GM19240 (cell line): ENCODE measurements around the gene SH3PXD2A.
A peak's percentile ranks its signal among the peaks of the same experiment; 100 is the strongest.

Source experiments
- DNase-seq: peaks from one replicate; pipeline ENCODE4 v3.0.0; 2011; ENCODE audit warnings: low spot score; ENCODE audit not compliant: insufficient read length

The SH3PXD2A gene

DNA sequence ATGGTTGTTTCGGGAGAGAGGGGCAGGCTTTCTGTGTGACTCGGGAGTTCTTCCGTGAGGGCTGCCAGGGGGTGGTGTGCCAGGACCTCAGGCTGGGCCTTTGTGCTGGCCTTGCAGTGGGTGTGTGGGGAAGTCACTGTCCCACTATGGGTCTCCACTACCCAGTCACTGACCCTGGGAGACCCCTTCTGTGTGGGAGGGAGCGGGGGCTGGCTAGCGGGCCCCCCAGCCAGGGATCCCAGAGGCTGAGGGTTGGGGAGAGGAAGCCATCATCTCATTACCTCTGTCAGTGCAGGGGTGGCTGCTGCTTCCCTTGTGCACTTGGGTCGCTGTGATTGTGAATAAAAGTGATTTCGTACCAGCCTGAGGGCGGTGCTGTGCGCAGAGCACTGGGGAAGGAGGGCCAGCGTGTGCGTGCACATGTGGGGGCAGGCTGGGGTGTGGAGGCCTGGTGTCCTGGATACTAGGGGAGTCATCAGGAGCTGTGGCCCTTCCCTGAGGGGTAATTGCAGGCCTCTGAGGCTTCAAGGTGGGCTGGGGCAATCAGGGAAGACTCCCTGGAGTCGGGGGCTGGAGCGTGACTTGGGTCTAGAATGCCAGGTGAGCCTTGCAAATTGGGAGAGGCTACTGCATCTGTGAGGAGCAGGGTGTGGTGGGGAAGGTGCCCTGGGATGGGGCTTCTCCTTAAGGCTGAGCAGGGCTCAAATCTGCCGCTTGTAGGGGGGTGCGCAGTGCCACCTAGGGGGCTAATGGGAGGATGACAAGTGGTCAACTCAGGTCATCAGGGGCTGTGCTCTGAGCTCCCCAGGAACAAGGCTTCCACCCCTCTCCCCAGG is 263.0 kb downstream of the SH3PXD2A start:
- DNase-seq = peak; percentile 82

DNA sequence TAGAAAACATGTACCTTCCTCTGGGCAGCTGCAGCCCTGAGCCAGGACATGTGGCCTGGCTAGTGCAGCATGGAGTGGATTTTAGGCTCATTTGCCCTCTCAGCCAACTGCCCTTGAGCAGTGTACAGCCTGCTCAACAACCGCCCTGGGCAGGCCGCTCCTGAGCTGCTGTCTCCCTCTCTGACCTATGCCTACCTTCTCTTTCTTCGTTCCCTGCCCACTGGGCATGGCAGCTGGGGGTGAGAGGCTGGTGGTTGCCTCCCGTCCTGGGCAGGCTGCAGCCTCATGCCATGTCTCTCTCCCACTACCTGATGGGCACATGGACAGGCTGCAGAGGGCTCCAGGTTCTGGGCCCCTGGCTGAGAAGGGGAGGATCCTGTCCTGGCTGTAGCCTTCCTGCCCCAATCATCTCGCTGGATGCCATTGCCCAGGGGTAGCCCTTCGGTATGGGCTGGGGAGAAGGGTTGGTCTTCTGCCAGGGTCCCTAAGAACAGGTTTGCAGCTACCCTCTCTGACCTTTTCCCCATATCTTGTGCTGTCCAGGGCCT is 264.6 kb downstream of the SH3PXD2A start:
- no peak for DNase-seq

DNA sequence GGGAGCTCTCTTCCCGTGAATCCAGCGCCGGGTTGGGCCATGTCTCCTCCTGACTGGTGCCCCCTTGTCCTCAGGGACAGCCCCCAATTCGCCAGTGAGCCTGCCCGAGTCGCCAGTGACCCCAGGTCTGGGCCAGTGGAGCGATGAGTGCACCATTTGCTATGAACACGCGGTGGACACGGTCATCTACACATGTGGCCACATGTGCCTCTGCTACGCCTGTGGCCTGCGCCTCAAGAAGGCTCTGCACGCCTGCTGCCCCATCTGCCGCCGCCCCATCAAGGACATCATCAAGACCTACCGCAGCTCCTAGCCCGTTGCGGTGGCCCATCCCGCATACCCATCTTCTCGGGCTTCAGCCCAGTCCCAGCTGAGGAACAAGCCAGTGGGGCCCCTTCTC is 265.3 kb downstream of the SH3PXD2A start:
- no peak for DNase-seq

DNA sequence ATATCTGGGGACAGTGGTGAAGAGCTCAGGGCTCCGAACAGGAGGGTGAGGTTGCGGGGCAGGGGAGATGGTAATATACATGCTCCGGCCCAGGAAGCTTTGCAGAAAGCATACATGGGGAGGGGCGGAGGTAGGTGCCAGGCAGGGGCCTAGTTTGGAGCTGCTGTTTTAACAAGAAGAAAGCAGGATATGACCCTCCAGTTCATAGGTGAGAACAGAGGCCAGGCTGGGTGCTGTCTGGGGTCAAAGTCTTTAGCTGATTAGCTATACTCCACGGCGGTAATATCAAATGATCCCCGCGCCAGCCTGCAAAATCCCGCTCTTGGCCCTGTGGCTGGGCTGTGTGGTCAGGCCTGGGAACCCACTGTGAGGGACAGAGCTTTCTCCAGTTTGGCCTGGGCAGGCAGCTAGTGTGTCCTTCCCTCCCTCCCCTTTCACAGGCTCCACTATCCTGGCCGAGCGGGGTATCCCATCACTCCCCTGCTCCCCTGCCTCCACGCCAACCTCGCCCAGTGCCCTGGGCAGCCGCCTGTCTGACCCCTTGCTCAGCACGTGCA is 266.2 kb downstream of the SH3PXD2A start:
- no peak for DNase-seq

DNA sequence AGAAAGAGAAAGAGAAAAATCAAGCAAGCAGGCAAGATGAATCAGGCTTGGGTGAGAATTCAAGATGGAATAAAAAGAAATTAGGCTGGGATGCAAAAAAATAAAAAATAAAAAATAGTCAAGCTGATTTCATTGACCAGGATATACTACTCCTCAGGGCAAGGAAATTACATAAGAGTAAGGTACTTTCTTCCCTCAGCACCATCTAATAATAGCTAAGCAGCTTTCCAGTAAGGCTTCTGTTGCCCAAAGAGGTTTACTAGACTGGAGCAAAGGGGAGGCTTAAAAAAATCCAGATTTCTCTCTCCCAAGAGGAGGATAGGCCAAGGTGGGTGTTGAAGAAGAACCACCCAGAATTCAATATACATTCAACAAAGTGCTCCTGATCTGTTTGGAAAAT is 268.3 kb downstream of the SH3PXD2A start:
- DNase-seq = no peak

DNA sequence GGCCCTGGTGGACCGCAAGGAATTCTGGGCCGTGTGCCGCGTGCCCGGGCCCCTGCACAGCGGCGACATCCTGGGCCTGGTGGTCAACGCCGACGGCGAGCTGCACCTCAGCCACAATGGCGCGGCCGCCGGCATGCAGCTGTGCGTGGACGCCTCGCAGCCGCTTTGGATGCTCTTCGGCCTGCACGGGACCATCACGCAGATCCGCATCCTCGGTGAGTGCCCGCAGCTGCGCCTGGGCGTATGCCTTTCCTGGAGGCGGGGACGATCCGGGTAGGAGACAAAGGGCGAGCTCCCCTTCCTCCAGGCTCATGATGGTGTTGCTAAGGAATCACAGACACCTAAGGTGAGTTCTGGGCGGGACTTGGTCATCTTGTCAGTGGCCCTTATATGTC is 270.4 kb downstream of the SH3PXD2A start:
- no peak for DNase-seq

DNA sequence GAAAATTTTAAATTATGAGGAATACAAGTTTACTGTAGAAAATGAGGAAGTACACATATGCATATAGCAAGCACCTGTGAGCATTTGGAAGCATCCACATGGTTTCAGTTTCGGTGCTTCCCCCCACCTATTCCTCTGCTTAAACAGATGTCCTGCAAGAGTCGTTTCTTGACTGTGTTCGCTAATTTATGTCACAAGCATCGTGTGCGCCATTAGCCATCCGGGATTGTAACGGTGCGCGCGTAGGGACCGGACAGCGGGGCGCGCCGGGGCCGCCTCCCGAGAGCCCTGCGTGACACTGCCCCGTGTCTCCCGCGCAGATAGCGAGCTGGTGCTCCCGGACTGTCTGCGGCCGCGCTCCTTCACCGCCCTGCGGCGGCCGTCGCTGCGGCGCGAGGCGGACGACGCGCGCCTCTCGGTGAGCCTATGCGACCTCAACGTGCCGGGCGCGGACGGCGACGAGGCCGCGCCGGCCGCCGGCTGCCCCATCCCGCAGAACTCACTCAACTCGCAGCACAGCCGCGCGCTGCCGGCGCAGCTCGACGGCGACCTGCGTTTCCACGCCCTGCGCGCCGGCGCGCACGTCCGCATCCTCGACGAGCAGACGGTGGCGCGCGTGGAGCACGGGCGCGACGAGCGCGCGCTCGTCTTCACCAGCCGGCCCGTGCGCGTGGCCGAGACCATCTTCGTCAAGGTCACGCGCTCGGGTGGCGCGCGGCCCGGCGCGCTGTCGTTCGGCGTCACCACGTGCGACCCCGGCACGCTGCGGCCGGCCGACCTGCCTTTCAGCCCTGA is 271.0 kb downstream of the SH3PXD2A start:
- DNase-seq = peak; percentile 29

DNA sequence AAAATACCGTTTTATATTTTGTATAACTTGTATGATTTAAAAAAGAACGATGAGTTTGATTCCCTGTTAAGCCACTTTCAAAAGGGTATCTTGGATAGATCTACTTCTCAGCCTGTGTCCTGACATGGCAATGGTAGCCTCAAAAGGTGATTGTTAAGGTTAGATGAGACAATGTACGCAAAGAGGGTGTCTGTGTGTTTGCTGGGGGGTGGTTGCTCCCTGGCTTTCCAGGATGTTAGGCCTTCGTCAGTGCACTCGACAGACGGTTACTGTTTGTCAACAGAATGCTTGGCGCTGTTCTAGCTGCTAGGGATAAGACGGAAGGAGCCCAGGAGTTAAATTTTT is 271.5 kb downstream of the SH3PXD2A start:
- no peak for DNase-seq

DNA sequence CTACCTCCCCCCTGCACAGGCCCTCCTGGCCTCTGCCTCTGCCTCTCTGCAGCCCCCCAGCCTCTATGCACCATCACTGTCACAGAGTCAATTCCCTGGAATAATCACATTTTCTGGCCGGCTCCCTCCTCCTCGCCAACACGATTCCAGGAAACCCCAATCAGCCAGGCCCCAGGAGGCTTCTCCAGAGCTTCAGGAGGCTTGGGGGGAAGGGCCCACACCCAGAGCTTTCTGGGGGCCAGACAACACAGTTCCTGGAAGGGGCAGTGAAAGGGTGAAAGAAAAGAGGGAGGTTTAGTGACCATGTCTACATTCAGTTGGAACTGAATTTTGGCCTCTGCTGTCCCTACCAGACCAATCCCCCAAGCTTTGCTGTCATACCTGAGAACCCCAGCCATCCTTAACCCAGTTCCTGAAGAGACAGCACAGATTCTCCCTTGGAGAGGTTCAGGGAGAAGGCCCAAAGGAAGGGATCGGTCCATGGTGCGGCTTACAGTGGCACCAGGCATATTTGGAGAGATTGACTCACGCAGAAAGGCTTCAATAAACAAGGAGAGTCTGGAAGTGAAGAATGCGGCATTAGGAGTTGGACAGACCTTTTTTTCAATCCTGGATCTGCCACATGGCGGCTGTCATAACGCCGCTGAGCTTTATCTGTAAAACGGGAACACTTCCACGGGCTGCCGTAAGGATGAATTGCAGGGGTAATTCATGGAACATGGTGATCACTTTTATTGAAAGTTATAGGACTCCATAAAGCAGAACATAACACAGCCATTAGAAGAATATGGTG is 272.8 kb downstream of the SH3PXD2A start:
- DNase-seq = no peak

DNA sequence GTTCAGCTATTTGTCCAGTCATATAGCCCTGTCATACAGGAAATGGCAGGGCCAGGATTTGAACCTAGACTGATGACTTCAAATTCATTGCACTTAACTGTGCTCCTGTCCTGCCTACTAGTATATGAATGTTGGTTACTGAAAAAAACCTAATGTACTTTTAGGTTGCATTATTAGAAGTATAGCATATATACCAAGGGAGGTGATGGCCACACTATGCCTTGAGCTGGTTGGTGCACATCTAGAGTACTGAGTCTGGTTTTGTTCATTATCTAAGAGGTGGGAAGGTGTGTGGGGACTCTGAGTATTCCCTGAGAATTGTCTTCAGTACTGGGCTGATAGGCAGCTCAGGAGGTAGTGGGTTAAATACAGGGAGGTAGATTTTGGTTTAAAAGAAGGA is 273.9 kb downstream of the SH3PXD2A start:
- DNase-seq = no peak

DNA sequence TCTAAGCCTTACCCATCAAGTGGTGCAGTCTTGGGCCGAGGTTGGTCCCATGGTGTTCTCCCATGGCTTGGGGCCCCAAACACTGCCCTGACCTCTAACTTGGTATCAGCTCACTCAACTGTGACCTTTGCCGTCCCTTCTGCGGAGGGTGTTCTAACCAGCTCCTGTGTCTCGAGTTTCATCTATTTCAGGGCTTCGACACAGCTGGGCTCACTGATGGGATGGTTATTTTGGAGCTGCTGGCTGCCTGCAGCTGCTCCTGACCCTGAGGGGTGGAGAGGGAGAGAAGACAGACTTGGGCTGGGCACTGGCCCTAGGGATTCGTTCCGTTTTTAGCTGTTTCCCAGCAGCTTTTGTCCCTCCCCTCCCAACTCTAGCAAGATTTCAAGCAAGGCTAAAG is 274.9 kb downstream of the SH3PXD2A start:
- DNase-seq = no peak

DNA sequence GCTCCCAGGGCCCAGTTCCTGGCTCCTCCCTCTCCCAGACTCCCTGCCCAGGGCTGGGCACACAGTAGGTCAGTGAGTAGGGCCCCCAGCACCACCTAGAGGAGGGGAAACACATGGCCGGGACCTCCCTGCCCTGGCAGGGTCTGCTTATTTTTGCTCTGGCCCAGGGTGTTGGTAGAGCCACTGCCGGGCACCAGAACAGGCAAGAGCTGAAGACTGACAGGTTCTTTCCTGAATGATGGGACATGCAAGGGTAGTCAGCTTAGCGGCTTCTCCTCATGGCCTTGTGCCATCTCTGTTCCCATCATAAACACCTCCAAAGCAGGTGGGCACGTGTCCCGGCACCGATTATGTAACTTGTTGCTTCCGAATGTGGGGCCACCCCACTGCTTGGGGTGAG is 275.4 kb downstream of the SH3PXD2A start:
- DNase-seq = no peak

DNA sequence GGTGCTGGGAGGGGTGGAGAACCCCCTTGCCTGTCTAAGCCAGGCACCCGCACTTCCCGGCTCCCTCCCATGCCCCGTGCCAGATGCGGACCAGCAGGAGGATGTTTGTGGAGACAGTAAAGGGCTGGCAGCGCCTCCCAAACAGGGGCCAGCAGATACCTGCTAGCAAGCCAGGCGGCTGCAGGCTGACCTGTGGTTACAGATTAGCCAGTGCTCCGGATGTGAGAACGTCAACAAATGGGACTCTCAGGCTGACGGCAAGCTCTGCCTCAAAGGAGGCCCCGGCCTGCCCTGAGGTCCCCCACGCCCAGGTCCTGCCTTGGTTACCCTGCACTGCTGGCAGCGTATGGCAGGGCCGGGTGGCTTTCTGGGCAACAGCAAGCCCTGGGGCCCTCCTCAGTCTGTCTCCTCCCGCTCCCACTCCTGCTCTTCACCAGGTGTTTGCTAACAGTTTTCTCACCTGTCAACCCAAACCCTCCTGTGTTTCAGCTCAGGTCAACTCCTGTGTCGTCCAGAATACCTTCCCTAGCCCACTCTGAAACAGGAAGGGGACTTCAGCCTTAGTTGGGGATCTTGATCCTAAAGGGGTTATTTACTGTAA is 276.5 kb downstream of the SH3PXD2A start:
- peak; percentile 33 for DNase-seq

DNA sequence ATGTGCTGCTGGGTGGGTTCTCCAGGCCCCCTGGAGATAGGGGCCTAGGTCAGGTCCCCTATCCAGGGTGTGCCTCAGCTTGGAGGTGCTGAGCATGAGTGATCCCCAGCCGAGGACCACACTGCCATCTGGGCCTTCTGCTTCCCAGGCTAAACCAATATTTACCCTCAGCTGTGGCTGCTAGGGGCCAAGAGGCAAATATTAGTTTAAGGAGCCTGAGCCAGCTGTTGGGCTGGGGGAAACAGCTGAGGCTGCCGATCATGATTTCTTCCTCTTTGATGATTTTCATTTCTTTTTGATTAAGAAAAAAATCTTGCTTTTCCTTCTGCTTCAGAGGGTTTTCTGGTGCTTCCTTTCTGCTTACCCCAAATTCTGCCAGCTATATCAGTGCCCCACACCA is 278.5 kb downstream of the SH3PXD2A start:
- no peak for DNase-seq

DNA sequence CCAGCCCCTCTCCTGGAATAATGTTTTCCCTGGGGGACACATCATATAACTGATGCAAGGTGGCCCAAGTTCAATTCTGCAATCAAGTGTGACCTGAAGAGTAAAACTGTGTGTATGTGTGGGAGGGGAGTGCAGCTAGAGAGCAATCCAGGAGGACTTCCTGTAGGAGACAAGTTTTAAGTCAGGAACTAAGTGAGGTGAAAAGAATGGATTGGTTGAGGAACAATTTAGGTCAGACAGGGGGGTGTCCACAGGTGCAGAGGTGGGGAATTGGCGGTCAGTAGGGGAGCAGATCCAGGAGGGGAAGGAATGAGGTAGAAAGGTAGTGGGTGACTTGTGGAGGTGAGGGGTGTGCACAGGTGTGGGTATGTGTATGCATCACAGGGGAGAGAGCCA is 279.3 kb downstream of the SH3PXD2A start:
- no peak for DNase-seq

DNA sequence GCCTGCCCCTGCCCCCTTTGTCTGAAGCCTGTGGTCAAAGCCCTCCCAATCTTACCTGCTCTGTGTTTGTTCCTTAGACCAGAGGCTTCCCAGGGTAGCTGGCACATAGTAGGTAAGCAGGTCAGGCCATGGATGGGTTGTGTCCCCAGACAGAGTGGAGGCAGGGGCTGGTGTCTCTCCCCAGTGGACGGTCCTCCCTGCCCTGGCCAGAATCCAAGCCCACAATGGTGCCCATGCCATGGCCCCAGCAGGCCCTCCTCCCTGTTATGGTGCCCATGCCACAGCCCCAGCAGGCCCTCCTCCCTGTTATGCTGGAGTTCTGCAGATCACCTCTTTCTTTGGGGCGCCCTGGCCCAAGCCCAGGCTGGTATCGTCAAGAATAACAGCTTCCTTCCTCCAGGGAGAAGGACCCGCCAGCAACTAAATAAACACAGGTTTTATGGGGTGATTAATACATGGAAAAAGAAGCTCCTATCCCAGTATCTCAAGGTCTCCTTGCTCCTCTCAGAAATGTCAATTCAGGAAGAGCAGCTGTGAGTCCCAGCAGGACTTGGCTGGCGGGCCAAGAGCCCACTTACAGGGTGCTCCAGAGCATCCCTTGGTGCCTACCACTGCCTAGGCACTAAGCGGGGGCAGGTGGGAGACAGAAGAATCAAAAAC is 279.8 kb downstream of the SH3PXD2A start:
- DNase-seq = no peak

DNA sequence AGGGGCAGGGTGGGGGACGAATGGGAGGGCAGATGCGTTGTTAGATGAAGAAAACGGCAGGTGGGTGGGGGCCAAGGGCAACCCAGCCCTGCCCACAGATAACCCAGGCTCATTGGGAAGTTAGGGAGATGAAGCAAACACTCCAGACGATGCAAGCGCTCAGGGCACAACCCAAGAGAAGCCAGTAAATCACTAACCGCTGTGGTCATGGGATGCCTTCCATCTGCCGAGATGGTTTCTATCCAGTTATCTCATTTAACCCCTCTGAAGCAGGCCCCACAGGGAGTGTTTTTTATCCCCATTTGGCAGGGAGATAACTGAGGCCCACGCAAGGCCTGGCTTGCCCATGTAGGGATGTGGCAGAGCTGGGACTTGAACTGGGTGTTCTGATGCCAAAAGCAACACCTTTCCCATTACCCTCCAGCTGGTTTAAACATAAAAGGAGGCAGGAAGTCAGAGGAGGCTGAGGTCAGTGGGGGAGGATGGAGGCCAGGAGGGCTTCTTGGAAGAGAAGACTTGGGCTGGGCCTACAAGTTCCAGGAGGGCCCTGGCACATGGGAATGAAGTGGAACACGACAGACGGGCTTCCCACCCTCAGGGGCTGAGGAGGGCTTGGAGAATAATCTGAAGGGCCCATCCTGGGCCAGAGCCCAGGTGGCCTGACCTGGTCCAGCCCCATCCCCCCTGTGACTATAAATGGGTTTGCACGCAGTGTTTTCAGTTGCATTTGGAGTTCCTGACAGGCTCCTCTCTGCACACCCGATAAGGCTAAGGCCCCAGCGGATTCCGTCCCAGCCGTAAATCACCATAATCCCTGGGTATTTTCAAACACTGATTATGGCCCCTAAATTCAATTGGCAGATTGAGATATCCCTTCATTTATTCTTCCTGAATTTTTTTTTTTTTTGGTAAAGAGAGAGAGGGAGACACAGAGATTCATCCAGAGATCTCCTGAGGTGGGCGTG is 281.0 kb downstream of the SH3PXD2A start:
- no peak for DNase-seq

DNA sequence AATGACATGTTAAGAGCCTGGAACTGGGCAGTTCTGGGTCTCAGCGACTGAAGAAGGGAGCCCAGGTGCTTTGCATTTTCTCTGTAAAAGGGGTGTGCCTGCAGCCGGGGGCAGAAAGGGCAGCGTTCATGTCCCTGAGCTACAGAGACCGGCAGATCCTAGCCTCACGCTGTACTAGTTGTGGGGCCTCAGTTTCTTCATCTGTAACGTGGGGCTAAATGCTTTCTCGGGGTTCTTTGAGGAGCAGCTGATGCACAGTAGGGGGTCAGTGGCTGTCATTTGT is 282.2 kb downstream of the SH3PXD2A start:
- no peak for DNase-seq

DNA sequence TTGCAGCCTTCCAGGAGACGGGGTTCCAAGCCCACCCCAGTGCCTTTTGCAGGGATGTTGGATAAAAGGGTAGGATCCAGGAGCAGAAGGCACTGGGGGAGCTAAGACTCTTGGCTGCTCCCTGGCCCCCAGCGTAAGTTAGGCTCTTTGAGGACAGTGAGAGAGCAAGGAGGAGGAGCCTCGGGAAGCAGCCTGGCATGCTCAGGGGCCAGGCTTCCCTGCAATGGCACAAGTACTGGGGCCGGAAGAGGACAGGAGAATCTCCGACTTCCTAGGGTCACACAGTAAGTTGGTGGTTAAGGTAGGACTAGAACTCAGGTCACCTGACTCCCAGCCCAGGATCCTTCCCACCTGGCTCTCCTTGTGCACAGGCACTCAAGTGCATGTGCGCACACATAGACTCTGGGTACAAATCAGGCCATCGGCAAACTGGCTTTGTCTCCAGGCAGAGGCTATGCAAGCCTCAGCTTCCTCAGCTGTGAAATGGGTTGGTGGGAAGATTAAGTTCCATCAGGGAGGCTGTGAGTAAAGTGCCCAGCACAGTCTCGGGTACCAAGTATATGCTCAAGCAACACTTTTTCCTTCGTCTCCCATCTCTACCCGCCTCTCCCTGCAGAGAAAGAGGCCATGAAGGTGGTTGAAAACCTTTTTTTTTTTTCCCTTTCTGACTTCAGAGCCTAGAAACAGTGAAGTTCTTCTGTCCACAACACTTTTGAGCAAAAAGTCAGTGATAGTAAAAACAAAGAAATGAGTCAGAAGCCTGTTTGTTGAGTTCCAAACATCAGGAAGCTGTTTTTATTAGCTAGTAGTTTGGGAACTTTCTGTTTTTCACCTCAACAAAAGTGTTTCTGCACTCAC is 282.8 kb downstream of the SH3PXD2A start:
- DNase-seq = no peak
